Measurements from ENCODE around the gene SPATA25. TPM values are rescaled to one million over a fixed set of nuclear protein-coding genes. Genes with fewer than 3 reads are reported as not detected.

SPATA25 gene
- total RNA-seq, 1 experiment from 2014 or later, result 5.8 TPM

DNA sequence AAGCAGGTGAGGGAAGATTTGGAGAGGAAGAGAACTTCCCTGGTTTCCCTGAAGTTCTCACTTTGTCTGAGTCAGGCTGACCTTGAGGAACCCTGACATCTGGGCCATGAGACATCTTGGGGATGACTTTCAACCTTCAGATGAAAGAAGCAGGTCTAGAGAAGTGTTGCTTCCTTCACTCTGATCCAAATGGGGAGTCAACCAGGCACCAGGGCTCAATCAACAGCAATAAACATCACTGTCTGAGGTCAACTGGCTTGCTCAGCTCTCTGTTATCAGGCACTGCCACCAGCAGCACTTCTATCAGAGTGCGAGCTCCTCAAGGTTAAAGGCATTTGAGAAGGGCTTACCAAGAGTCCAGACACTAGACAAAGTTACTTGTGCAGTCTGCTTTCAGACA is 36.5 kb downstream of the SPATA25 start:
- Mint-ChIP-seq H3K4me1 (ENCODE audit: low read depth, unreplicated experiment) (no peaks in the 10 kb centered on the region), H3K9me3 (ENCODE audit: low read depth, unreplicated experiment) (no peaks in the 10 kb centered on the region), H3K36me3 (ENCODE audit: insufficient read depth, unreplicated experiment) (peaks cover 8% of the 10 kb centered on the region), H3K27me3 (ENCODE audit: unreplicated experiment) (no peaks in the 10 kb centered on the region), H3K4me3 (ENCODE audit: low read depth, unreplicated experiment) (no peak overlapping the region), H3K27ac (ENCODE audit: unreplicated experiment) (no peak overlapping the region)
- intact Hi-C loops (cut with micrococcal nuclease; ENCODE audit: unreplicated experiment), result no loop called here
- no peak for TF ChIP-seq CTCF (IDR thresholded peaks at IDR 0.05; ENCODE audit: unreplicated experiment)
- no TSS peak for BruUV-seq (replicated peaks)
- CTCF ChIA-PET, result no interaction called here
- no peak for DNase-seq

DNA sequence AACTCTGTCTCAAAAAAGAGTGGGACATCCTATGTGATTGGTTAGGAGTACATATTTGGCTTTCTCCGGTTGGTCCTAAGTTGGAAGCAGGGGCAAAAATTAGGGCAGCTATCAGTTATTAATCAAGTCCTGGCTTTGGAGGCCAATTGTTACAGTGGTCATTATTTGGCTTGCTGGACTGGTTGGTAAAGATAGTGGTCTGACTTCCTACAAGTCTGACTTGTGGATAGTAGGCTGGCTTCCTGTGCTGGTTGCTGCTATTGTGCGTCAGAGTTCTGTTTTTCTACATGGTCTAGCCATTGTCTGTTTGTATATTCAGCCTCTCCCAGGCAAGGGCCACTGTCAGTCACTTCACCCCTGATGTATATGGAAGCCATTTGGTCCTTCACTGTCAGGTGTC is 37.2 kb downstream of the SPATA25 start:
- Mint-ChIP-seq H3K4me1 (ENCODE audit: low read depth, unreplicated experiment) (no peaks in the 10 kb centered on the region), H3K36me3 (ENCODE audit: insufficient read depth, unreplicated experiment) (peaks cover 14% of the 10 kb centered on the region), H3K4me3 (ENCODE audit: low read depth, unreplicated experiment) (no peak overlapping the region), H3K27me3 (ENCODE audit: unreplicated experiment) (no peaks in the 10 kb centered on the region), H3K27ac (ENCODE audit: unreplicated experiment) (no peak overlapping the region), H3K9me3 (ENCODE audit: low read depth, unreplicated experiment) (no peaks in the 10 kb centered on the region)
- DNase-seq, result no peak
- CTCF ChIA-PET, result no interaction called here
- no TSS peak for BruUV-seq (replicated peaks)
- TF ChIP-seq CTCF (IDR thresholded peaks at IDR 0.05; ENCODE audit: unreplicated experiment), result no peak
- intact Hi-C loops (cut with micrococcal nuclease; ENCODE audit: unreplicated experiment), result no loop called here

DNA sequence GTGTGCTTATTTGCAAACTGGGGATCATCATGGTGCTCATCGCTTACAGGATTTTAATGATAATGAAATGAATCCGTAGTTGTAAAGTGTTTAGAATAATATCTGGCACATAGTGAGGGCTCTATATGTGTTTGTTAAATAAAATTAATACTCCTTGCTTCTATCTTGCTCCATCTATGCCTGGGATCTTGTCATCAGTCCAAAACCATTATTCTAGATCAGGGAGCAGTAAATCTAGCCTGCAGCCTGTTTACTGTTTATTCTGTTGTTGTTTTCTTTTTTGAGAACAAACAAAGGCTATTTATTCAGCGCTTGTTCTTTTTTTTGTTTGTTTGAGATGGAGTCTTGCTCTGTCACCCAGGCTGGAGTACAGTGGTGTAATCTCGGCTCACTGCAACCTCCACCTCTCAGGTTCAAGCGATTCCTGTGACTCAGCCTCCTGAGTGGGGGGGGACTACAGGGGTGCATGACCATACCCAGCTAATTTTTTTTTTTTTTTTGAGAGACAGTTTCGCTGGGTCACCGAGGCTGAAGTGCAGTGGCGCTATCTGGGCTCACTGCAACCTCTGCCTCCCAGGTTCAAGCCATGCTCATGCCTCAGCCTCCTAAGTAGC is 38.3 kb downstream of the SPATA25 start:
- Mint-ChIP-seq H3K27me3 (ENCODE audit: unreplicated experiment) (no peaks in the 10 kb centered on the region), H3K36me3 (ENCODE audit: insufficient read depth, unreplicated experiment) (peaks cover 22% of the 10 kb centered on the region), H3K9me3 (ENCODE audit: low read depth, unreplicated experiment) (no peaks in the 10 kb centered on the region), H3K27ac (ENCODE audit: unreplicated experiment) (no peak overlapping the region), H3K4me3 (ENCODE audit: low read depth, unreplicated experiment) (no peak overlapping the region), H3K4me1 (ENCODE audit: low read depth, unreplicated experiment) (no peaks in the 10 kb centered on the region)
- TF ChIP-seq CTCF (IDR thresholded peaks at IDR 0.05; ENCODE audit: unreplicated experiment), result no peak
- intact Hi-C loops (cut with micrococcal nuclease; ENCODE audit: unreplicated experiment), result no loop called here
- BruUV-seq (replicated peaks), result no TSS peak
- CTCF ChIA-PET, result no interaction called here
- DNase-seq, result no peak

- Mint-ChIP-seq H3K27ac (ENCODE audit: unreplicated experiment) (no peak overlapping the region), H3K4me1 (ENCODE audit: low read depth, unreplicated experiment) (no peaks in the 10 kb centered on the region), H3K4me3 (ENCODE audit: low read depth, unreplicated experiment) (no peak overlapping the region), H3K27me3 (ENCODE audit: unreplicated experiment) (no peaks in the 10 kb centered on the region), H3K36me3 (ENCODE audit: insufficient read depth, unreplicated experiment) (peaks cover 27% of the 10 kb centered on the region), H3K9me3 (ENCODE audit: low read depth, unreplicated experiment) (no peaks in the 10 kb centered on the region)
- DNase-seq, result no peak
- no peak for TF ChIP-seq CTCF (IDR thresholded peaks at IDR 0.05; ENCODE audit: unreplicated experiment)
- CTCF ChIA-PET, result no interaction called here
- intact Hi-C loops (cut with micrococcal nuclease; ENCODE audit: unreplicated experiment), result no loop called here
- BruUV-seq (replicated peaks), result no TSS peak
These were observed 39.0 kb downstream of the SPATA25 start for GRCh38 chr20:45848421-45848820.

Measured in Calu3 (cell line).